Fibroblast of skin of left quadriceps (primary cell): Measurements from ENCODE around the gene C6orf89.
"Not testable (repeated sequence)": the region's sequence is repeated elsewhere in the genome, so short reads cannot be mapped to it uniquely, and the experiment has no call there.

Experiments
- DNase-seq, 2 experiments: peaks; one replicate each; pipeline ENCODE4 v3.0.0-alpha.2; 2013; ENCODE audit warnings: low read depth in 2 of 2

Gene C6orf89

GRCh38 chr6:36924131-36924530, 38.4 kb downstream of the C6orf89 start:
- peak; percentile 42 to 51 for DNase-seq

- no peak for DNase-seq
Measured at GRCh38 chr6:36924778-36925374, 39.1 kb downstream of the C6orf89 start.

- no peak for DNase-seq
Measured at GRCh38 chr6:36925809-36926208, 40.1 kb downstream of the C6orf89 start.

GRCh38 chr6:36926708-36927513, 41.2 kb downstream of the C6orf89 start:
- no peak for DNase-seq

- DNase-seq, result no peak
Measured at GRCh38 chr6:36927691-36928546, 42.2 kb downstream of the C6orf89 start.

- no peak for DNase-seq
Measured at GRCh38 chr6:36928547-36928918, 42.8 kb downstream of the C6orf89 start.

GRCh38 chr6:36929152-36929551, 43.4 kb downstream of the C6orf89 start:
- no peak for DNase-seq

- no peak for DNase-seq
Measured at GRCh38 chr6:36929607-36930006, 43.9 kb downstream of the C6orf89 start.

- DNase-seq, result no peak
Measured at GRCh38 chr6:36930483-36930882, 44.7 kb downstream of the C6orf89 start.

- DNase-seq, result peak; percentile 77 to 81
Measured at GRCh38 chr6:36933102-36933501, 47.4 kb downstream of the C6orf89 start.

- DNase-seq, result no peak
Measured at GRCh38 chr6:36933519-36933918, 47.8 kb downstream of the C6orf89 start.

GRCh38 chr6:36934901-36935300, 49.1 kb downstream of the C6orf89 start:
- no peak for DNase-seq

- DNase-seq, result no peak
Measured at GRCh38 chr6:36936824-36937223, 51.1 kb downstream of the C6orf89 start.

- no peak for DNase-seq
Measured at GRCh38 chr6:36937896-36938295, 52.1 kb downstream of the C6orf89 start.

GRCh38 chr6:36938536-36938935, 52.8 kb downstream of the C6orf89 start:
- DNase-seq, result peak; percentile 81 to 82

GRCh38 chr6:36939005-36939404, 53.3 kb downstream of the C6orf89 start:
- DNase-seq, result not testable (repeated sequence)

GRCh38 chr6:36940027-36940426, 54.3 kb downstream of the C6orf89 start:
- DNase-seq, result no peak

- DNase-seq, result not testable (repeated sequence)
Measured at GRCh38 chr6:36941561-36941960, 55.8 kb downstream of the C6orf89 start.

GRCh38 chr6:36942329-36942728, 56.6 kb downstream of the C6orf89 start:
- not testable (repeated sequence) for DNase-seq

- no peak for DNase-seq
Measured at GRCh38 chr6:36944650-36945049, 58.9 kb downstream of the C6orf89 start.

- DNase-seq, result no peak
Measured at GRCh38 chr6:36945301-36945700, 59.5 kb downstream of the C6orf89 start.

GRCh38 chr6:36946526-36946925, 60.8 kb downstream of the C6orf89 start:
- DNase-seq, result no peak
